GM20431 (cell line): Measurements from ENCODE around the gene PRSS36.

Experiments used
- in situ Hi-C: fragments of 300-500 bp; cut with MseI, MboI; formaldehyde crosslinking; loops from one replicate; pipeline ENCODE4 v1.15.0; 2020; ENCODE audit warnings: low sequenced_read_pairs; ENCODE audit not compliant: unreplicated experiment

PRSS36 gene

GRCh38 chr16:31129568-31130335 is 20.1 kb downstream of the PRSS36 start:
- in situ Hi-C loops = no loop called here

DNA sequence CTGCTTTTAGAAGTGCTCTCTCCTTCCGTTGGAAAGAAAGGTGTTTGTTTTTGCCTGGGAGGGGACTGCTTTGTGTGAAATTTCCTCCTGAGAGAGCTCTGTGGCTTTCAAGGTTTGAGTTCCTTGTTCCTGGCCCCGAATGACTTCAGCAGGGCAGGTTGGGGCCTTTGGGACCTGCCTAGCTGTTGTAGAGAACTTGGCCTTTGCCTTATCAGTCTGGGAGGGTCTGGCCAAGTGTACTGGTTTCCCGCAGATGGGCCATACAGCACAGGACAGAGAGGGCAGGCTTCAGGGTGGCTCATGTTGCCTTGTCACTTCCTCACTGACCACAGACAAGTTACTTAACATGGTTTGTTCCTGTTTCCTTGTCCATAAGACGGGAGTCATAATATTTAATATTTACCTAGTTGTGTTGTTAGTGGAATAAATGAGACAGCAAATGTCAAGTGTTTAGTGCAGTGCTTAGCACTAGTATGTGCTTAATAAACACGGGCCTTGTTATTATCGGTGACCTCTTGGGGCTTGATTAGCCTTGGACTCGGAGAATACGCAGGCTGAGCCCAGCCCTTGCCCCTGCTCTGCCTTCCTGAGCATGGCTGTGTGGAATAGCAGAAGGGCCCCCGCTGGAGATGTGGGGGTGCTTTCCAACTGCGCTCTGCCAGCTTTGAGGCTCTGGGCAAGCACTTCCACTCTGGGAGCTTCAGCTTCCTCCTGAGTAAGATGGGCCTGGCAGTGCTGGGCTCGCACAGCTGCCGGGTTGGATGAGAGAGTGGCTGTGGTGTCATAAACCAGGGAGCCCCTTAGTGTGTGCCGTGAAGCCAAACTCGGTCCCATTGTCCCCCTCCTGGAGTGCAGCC is 20.9 kb downstream of the PRSS36 start:
- in situ Hi-C loops = no loop called here

DNA sequence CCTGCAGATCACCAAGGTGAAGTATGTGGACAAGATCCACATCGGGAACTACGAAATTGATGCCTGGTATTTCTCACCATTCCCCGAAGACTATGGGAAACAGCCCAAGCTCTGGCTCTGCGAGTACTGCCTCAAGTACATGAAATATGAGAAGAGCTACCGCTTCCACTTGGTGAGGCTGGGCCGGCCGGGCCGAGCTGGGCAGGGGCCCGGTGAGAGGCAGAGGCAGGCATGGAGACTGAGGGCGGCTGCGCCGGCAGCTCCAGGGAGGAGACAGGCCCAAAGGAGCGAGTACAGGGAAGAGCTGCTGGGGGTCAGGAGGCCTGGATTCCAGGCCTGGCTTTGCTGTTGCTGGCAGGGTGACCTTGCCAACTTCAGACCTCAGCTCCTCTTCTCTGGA is 22.7 kb downstream of the PRSS36 start:
- in situ Hi-C loops = no loop called here

- in situ Hi-C loops = no loop called here
These were observed 24.0 kb downstream of the PRSS36 start for GRCh38 chr16:31125844-31126243.

DNA sequence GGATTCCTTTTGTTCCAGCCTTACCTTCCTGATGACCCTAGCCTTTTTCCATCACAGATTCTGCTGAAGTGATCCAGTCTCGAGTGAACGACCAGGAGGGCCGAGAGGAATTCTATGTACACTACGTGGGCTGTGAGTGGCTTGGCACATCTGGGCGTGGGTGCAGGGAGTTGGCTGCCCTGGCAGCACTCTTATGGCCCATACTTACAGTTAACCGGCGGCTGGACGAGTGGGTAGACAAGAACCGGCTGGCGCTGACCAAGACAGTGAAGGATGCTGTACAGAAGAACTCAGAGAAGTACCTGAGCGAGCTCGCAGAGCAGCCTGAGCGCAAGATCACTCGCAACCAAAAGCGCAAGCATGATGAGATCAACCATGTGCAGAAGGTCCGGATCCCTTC is 29.7 kb downstream of the PRSS36 start:
- in situ Hi-C loops = no loop called here

DNA sequence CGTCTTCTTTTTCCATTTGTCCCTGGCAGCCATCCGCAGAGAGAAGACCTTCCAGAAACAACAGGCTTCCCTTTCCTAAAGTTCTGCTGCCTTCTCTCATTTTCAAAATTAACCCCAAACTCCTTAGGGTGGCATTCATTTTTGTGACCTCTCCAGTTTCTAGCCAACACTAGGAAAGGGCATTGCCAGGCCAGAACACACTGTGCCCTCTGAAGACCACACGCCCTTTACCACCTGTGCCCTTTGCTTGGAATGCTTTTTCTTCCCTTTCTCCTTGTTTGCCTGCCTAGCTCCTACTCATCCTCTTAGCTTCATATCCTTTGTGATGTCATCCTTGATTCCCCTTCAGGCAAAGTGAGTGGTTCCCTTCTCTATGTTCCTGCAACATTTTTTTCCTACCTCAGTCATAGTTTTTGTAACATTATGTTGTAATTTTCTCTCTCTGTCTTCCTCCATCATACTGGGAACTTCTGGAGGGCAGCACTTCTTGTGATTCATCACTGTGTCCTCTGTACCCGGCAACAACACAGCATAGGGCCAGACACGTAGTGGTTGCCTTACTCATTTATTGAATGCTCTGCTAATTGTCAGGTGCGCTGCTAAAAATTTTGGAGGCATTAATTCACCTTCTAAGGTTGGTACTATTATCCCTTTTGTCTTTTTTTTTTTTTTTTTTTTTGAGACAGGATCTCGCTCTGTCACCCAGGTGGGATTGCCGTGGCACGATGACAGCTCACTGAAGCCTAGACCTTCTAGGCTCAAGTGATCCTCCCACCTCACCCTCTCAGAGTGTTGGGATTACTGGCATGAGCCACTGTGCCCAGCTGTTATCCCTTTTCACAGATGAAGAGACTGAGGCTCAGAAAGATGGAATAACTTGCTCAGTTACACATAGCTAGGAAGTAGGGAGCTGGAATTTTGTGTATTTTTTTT is 31.4 kb downstream of the PRSS36 start:
- in situ Hi-C loops = no loop called here

DNA sequence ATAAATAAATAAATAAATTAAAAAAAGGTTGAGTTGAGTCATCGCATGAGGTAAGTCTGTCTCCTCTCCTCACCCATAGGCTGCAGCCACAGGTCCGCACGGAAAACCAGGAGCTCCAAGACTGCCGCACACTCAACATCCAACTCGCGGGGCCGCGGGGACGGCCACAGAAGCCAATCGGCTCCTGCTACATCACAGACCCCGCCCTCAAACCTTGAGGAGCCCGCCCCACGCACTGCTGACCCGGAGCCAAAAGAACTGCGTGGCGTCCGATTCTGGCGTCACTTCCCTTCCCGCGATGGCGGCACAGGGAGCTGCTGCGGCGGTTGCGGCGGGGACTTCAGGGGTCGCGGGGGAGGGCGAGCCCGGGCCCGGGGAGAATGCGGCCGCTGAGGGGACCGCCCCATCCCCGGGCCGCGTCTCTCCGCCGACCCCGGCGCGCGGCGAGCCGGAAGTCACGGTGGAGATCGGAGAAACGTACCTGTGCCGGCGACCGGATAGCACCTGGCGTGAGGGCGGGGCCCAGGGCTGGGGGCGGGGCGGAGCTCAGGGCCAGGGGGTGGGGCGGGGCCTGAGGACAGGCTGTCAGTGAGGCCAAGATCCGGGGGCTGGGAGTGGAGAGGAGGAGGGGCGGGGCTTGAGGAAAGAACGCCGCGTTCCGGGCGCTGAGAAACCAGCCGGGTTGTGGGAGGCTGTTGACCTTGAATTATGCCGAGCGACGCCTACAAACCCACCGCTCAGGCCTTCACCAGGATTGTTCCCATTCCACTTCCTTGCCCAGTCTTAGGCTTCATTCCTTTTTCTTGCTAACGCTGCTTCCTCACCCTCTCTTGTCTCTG is 32.3 kb downstream of the PRSS36 start, which contains the start of gene KAT8:
KAT8 (plus strand) TSS at position 281 of the 839 bp plus-strand sequence; CDS start at position 299, 18 bp downstream.
- in situ Hi-C loops = no loop called here

- in situ Hi-C loops = no loop called here
These were observed 35.4 kb downstream of the PRSS36 start for GRCh38 chr16:31114468-31114867.

DNA sequence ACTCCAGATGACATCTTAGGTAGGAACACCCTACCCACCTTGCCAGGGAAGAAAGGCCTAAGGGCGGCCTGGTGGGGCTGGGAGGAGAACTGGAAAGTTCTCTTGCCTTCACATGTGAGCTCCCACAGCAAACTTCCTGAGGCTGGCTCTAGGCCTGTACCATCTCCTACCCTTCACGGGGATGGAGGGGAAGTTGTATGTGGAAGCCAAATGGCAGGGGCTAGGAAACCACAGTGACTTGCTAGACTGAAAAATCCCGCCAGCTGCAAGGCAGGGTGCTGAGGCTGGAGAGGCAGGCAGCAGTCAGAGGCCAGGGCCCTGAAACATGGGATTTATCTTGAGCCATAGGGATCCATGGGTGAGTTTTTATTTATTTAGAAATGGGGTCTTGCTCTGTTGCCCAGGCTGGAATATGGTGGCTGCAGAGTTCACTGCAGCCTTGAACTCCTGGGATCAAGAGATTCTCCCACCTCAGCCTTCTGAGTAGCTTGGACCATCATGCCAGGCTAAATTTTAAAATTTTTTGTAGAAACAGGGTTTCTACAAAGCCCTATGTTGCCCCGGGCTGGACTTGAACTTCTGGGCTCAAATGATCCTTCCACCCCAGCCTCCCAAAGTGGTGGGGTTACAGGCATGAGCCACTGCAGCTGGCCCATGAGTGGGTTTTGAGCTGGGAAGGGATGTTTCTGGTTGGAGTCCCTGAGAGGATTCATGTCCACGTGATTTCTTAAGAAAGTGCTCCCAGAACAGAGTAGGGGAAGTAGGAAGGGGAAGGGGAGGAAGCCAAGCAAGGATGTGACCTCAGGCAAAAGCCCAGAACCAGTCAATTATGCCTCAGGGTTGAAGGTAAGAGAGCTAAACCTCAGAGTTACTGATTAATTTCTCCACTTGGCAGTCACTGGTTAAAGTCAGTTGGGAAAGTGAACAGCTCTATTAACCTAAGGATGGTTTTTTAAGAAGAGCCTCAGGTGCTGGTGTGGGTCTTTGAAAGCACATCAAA is 36.4 kb downstream of the PRSS36 start:
- in situ Hi-C loops = no loop called here

GRCh38 chr16:31112711-31113110 is 37.2 kb downstream of the PRSS36 start:
- in situ Hi-C loops = no loop called here

DNA sequence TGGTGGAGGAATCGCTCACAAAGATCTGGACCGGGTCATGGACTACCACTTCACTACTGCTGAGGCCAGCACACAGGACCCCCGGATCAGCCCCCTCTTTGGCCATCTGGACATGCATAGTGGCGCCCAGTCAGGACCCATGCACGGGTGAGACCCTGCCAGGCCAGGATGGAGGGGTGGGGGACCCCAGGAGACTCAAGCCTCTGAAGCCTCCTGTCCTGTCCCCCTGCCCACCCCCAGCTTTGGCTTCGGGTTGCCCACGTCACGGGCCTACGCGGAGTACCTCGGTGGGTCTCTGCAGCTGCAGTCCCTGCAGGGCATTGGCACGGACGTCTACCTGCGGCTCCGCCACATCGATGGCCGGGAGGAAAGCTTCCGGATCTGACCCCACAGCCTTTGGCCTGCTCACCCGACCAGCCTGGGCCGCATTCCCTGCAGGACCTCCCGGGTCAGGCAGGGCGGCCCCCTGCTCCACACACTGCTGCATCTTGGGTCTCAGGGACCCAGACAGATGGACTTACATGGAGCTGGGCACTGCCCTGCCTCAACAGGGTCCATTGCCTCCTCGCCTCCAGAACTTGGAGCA is 37.9 kb downstream of the PRSS36 start:
- in situ Hi-C loops = no loop called here

GRCh38 chr16:31110106-31111034 is 39.5 kb downstream of the PRSS36 start:
- in situ Hi-C loops = no loop called here

DNA sequence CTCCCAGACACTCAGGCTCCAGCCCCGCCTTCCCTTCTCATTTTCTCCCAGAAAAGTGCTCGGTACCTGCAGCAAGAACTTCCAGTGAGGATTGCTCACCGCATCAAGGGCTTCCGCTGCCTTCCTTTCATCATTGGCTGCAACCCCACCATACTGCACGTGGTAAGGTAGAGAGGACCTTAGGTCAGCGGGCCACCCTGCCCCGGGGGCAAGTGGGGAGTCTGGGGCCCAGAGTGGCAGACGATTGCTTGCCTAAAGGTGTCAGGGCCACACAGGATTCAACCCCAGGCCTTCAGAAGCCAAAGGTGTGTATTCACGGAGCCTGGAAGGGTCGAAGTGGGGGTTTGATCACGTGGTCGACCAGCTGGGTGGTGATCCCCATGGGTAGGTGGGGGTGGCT is 40.2 kb downstream of the PRSS36 start:
- in situ Hi-C loops = no loop called here

DNA sequence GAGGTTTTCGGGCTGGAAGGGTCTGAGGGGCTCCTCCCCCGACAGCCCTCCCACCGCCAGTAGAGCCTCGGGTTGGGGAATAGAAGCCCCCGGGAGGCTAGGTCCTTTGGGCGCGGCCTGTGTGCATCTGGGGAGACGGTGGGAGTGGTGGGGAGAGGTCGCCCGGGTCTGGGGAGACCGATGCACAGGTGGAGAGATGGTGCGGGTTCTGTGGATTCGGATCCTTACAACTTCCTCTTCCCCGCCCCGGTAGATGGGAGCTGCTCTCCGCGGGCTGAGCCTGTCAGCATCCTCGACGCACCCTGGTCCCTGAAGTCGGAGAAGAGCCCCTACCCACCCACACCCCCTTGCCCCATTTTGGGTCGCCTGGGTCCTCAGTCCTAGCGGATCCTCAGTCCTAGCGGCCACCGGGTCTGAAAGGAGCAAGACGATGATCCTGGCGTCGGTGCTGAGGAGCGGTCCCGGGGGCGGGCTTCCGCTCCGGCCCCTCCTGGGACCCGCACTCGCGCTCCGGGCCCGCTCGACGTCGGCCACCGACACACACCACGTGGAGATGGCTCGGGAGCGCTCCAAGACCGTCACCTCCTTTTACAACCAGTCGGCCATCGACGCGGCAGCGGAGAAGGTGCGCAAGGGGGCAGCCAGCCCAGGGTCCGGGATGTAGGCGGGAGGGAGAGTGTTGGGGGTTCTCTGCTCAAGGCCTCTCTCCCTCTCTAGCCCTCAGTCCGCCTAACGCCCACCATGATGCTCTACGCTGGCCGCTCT is 40.9 kb downstream of the PRSS36 start:
- in situ Hi-C loops = no loop called here

DNA sequence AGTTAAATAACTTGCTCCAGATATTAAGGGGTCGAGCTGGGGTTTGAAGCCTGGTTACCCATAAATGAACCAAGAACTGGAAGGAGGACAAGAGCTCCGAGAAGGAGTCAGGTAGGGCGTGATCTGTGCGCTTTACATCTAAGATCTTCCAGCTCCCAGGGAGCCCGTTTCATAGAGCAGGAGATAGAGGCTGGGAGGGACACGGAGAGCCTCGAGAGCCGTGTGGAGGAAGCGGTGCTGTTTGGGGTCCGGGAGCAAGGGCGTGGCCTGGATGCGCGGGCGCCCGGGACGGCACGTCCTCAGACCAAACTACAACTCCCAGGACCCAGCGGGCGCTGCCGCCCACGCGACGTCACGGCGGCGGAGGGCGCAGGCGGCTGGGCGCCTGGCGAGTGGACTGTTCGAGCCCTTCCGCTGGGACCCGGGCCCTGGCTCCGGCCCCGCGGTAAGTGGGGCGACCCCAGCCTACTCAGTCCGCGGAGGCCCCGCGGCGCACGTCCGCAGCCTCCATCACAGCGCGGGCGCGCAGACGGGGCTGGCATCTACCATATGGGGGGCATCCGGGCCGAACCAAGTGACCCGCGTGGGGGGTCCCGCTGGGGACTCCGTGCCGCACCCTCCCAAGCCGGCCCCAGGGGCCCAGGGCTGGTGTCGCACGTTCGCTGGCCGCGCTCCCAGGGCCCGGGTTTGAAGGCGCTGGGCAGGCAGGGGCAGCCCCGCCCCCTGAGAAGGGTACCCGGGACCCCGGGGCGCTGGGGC is 41.7 kb downstream of the PRSS36 start, which contains the start of gene BCKDK:
BCKDK (plus strand) TSS at position 352 of the 759 bp plus-strand sequence. CDS start 838 bp downstream, outside the sequence.
- in situ Hi-C loops = no loop called here
